Right ventricle myocardium superior (tissue), 1 donor: Measurements from ENCODE around the gene CDC42. TPM values are rescaled to one million over a fixed set of nuclear protein-coding genes. Genes with fewer than 3 reads are reported as not detected.

ENCODE experiments used
- ATAC-seq: fragments of 200-7000 bp; cut with Tn5 transposase; one replicate; pipeline ENCODE4 v1.9.1; 2020; ENCODE audit warnings: mild to moderate bottlenecking; ENCODE audit not compliant: poor library complexity
- DNase-seq: peaks from one replicate; pipeline ENCODE4 v3.0.0-alpha.2; 2020
- intact Hi-C: fragments of 100-400 bp; cut with DNase I; formaldehyde crosslinking; loops from one replicate; pipeline ENCODE4 v1.11.2; 2022
- total RNA-seq: library from RNA; stranded (reverse); fragmentation: NEBNext Ultra II Directional; extraction: Animal tissue kit (Norgen Biotek cat#: 25700); gene quantifications from one replicate; pipeline ENCODE4 v1.2.1, GENCODE V29; 2021
- donor health status: DM: no; HTN: yes; CAD: no; lungs with severe emphysema.

The CDC42 gene
- total RNA-seq, 1 donor from 2014 or later, result 137 TPM

- no peak for DNase-seq
- ATAC-seq, result no peak
- intact Hi-C loops, result loop anchor here (10.0 kb wide), 1 partner anchor 155 kb away; no protein-coding TSS in a partner anchor
Observed at GRCh38 chr1:22119626-22120468, 67.3 kb downstream of the CDC42 start.

DNA sequence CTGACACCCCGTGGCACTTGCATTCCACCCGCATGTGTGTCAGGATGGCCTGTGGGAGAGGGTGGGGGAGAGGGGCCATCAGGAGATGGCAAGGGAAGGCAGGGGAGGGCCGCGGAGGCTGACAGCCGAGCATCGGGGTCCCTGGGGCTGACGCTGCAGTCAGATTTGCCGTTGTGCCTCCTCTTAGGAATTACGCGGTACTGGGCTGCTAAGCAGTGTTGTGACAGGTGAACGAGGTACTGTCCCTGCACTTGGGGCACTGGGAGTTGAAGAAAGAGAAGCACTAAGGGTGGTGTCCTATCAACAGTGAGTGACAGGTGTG lies 67.9 kb downstream of the CDC42 start:
- intact Hi-C loops, result loop anchor here (10.0 kb wide), 1 partner anchor 154 kb away; no protein-coding TSS in a partner anchor
- ATAC-seq (no peak), DNase-seq (no peak)

GRCh38 chr1:22121421-22121911 lies 69.0 kb downstream of the CDC42 start:
- ATAC-seq, result no peak
- no peak for DNase-seq
- intact Hi-C loops, result loop anchor here (10.0 kb wide), 1 partner anchor 153 kb away; no protein-coding TSS in a partner anchor

DNA sequence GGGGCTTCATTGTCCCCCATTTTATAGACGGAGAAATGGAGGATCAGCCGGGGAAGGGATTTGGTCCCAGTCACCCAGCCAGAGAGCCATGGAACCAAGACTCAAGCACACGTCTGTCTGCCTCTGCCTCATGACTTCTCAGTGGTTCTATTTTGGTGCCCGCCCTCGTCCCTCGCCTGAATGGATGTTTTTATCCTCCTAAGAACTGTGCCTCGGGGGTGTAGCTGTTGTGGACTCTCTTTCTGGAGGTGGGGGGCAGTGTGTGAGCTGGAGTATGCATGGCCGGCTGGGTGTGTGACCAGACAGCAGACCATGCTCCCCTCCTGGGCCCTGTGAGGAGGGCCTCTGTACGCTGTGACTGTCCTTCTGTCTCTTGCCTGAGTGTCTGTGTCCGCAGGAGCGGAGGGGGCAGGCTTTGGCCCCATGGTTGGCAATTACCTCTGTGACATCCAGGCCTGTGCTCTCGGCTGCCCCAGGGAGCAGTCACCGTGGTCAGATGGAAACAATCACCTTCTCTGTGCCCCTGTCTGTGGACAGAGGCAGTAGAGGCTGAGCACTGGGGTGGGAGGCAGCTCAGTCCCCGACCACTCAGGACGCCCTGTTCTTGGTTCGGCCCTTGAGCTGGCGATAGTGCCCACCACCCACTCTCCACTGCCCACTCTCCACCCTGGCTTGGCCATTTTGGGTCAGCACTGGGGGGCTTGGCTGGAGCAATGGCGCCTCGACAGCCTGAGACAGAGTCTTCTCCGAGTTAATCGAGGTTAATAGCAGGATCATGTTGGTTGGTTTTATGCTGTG lies 70.0 kb downstream of the CDC42 start:
- intact Hi-C loops, result loop anchor here (10.0 kb wide), 1 partner anchor 152 kb away; no protein-coding TSS in a partner anchor
- no peak for DNase-seq
- peak; percentile 15 for ATAC-seq

DNA sequence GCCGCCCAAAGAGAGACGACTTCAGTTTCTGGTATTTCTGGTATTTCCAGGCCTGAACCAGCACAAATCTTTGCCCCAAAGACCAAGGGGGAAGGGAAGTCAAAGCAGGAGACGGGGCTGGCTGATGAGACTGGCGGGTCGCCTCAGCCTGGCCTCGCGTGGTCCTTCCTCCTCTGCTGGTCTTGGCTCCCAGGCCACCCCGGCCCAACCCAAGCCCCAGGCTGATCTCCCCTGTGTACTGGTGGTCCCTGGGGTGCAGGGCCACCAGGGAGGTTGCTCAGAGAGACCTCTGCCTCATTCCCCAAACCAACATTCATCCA lies 70.5 kb downstream of the CDC42 start:
- no peak for ATAC-seq
- intact Hi-C loops, result loop anchor here (10.0 kb wide), 1 partner anchor 152 kb away; no protein-coding TSS in a partner anchor
- DNase-seq, result no peak

- intact Hi-C loops, result loop anchor here (10.0 kb wide), 1 partner anchor 151 kb away; no protein-coding TSS in a partner anchor
- ATAC-seq (no peak), DNase-seq (no peak)
Observed at GRCh38 chr1:22123901-22124404, 71.4 kb downstream of the CDC42 start.

DNA sequence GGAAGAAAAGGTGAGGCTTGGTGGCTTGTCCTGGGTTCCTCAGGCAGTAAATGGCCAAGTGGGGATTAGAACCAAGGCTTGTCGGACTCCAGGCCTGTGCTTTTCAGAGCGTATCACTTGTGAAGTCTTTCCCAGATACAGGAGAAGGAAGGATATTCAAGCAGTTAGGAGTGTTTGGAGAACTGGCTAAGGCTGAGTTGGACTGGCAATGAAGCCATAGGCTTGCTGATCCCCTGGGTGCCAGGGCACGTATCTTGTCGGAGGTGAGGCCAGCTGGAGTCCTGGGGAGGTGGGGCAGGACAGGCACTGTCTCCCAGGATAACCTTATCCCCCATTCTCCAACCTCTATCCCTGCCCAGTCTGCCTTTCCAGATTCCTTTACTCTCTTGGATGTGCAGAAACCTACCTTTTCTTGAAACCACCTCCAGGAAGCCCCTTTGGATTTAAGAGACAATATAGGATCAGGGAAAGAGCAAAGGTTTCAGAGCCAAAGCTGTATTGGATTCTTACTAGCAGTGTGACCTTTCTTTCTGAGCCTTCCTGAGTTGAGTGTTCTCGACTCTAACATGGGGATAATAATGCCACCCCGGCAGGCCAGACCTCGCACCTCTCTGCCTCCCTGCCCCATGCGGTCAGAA lies 72.2 kb downstream of the CDC42 start:
- ATAC-seq, result no peak
- no peak for DNase-seq
- intact Hi-C loops, result loop anchor here (10.0 kb wide), 1 partner anchor 150 kb away; no protein-coding TSS in a partner anchor

DNA sequence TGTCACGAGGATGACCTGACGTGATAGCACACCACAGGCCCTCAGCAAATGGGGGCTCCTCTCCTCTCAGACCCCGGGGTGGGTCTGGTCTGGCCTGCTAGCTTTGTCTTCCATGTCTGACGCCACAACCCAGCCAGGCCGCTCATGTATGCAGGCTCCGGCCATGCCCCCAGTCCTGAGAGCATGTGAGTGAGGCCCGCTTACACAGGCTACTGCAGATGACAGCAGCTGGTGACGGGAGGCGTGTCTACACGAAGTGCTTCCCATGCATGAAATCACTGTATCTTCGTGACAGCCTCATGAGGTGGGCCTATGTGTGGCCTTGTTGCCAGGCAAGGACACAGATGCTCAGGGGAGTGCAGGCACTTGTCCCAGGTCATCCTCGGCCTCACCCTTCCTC lies 74.0 kb downstream of the CDC42 start:
- no peak for ATAC-seq
- intact Hi-C loops, result loop anchor here (10.0 kb wide), 1 partner anchor 148 kb away; no protein-coding TSS in a partner anchor
- no peak for DNase-seq

DNA sequence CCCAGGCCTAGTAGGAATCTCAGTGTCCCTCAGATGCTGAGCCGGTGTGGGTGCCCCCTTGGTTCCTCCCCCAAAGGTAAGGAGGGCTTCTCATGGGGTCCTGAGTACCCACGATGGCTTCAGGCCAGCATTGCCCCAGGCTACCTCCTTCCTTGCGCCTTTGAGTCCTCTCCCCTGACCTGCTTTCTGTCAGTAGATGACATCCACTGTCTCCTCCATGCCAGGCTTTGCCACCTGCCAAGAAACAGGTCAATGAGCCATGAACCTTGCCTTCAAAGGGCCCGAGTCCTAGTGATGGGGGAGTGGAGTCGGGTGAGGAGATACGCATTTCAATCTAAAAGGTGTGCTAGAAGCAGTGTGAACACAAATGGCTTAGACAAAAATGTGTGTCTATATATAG lies 74.7 kb downstream of the CDC42 start:
- intact Hi-C loops, result loop anchor here (10.0 kb wide), 1 partner anchor 148 kb away; no protein-coding TSS in a partner anchor
- ATAC-seq, result no peak
- no peak for DNase-seq

- intact Hi-C loops, result loop anchor here (10.0 kb wide), 1 partner anchor 147 kb away; no protein-coding TSS in a partner anchor
- DNase-seq (no peak), ATAC-seq (no peak)
Observed at GRCh38 chr1:22127731-22128130, 75.2 kb downstream of the CDC42 start.

DNA sequence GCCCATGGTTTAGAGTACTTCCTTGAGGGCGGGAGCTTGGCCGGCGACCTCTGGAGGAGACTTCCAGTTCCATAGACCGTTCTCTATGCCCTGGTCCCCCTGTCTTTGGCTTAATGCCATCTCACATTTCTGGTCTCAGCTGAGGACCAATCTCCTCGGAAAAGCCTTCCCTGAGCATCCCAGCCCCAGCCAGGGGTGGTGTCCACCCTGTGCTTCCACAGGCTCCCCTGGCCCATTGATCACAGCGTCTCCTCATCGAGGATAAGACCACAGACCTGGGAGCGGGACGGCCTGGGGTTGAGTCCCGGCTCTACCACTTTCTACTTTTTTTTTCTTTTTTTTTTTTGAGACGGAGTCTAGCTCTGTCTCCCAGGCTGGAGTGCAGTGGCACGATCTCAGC lies 75.9 kb downstream of the CDC42 start:
- ATAC-seq (no peak), DNase-seq (no peak)
- intact Hi-C loops, result loop anchor here (10.0 kb wide), 1 partner anchor 146 kb away; no protein-coding TSS in a partner anchor

- intact Hi-C loops, result loop anchor here (10.0 kb wide), 1 partner anchor 145 kb away; no protein-coding TSS in a partner anchor
Observed at GRCh38 chr1:22129501-22130117, 77.1 kb downstream of the CDC42 start.

GRCh38 chr1:22131062-22131461 lies 78.6 kb downstream of the CDC42 start:
- intact Hi-C loops, result no loop called here
- DNase-seq (no peak), ATAC-seq (no peak)

More at GRCh38 chr1:22129501-22130117, 77.1 kb downstream of the CDC42 start:
- no peak for DNase-seq
- no peak for ATAC-seq

- ATAC-seq (no peak), DNase-seq (peak; percentile 46)
- intact Hi-C loops, result no loop called here
Observed at GRCh38 chr1:22131875-22132486, 79.5 kb downstream of the CDC42 start.

DNA sequence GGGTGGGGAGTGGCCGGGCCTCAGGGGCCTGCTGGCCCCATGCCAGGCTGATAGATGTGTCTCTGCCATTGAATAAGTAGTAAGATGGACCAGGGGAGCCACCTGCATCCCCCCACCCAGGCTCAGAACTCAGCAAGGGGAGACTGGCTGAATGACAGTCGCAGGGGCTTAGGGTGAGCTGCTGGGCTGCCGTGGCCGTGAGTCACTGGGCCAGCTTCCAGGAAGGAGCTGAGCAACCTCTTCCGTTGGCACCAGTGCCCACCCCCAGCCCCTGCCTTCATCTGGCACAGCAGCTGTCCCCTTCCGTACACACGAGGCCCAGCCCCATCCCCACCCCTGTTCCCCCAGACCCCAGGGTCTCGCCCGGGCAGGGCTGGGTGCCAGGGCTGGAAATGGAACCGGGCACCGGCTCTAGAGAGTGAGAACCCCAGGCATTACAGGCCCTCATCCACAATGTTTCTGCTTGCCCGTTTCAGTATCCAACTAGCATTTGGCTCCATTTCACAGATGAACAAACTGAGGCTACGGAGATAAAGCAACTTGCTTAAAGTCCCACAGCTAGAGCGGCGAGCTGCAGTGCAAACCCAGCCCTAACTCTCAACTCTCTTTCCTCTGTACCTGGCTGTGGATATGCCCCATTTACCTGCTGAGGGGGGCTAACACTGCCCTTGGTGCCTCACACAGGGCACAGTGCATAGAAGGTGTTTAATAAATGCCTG lies 80.2 kb downstream of the CDC42 start:
- intact Hi-C loops, result no loop called here
- ATAC-seq, result no peak

GRCh38 chr1:22133247-22133930 lies 80.9 kb downstream of the CDC42 start:
- no peak for DNase-seq
- intact Hi-C loops, result no loop called here
- ATAC-seq, result no peak

More for the DNA sequence above, 80.2 kb downstream of the CDC42 start:
- no peak for DNase-seq

- ATAC-seq (no peak), DNase-seq (no peak)
- intact Hi-C loops, result no loop called here
Observed at GRCh38 chr1:22133931-22134324, 81.4 kb downstream of the CDC42 start.
